ENCODE results near the gene SLC9A2. TPM values are rescaled to one million over a fixed set of nuclear protein-coding genes. Genes with fewer than 3 reads are reported as not detected.

Gene SLC9A2
- polyA plus RNA-seq, 3 donors, result not detected

GRCh38 chr2:102663381-102663780 is 44.0 kb downstream of the SLC9A2 start:
- 62% methylated on average over 3 of the region's 3 CpGs for WGBS (ENCODE audit: insufficient coverage)
- no peaks in the 10 kb centered on the region for H3K36me3 Mint-ChIP-seq
- Histone ChIP-seq H4K20me1 (ENCODE audit: insufficient read depth, low read length) (no peaks in the 10 kb centered on the region), H3K4me3 (replicated peaks in 1 of 3; ENCODE audit: low read depth in 2 of 3, low read length in 3 of 3) (no peak overlapping the region), H3K27ac (ENCODE audit: low read depth in 1 of 2, low read length in 2 of 2) (no peak overlapping the region), H2AFZ (ENCODE audit: insufficient read depth, low read depth, low read length, poor library complexity, severe bottlenecking) (no peak overlapping the region), H3K27me3 (ENCODE audit: control insufficient read depth in 2 of 2, insufficient read depth in 2 of 2, low read length in 2 of 2) (no peaks in the 10 kb centered on the region), H3K79me2 (ENCODE audit: insufficient read depth, low read length) (no peaks in the 10 kb centered on the region), H3K9me3 (replicated peaks in 1 of 2; ENCODE audit: control insufficient read depth in 1 of 2, insufficient read depth in 1 of 2, low read length in 2 of 2) (no peaks in the 10 kb centered on the region), H3K4me1 (ENCODE audit: control insufficient read depth in 1 of 2, insufficient read depth in 2 of 2, low read length in 2 of 2) (no peaks in the 10 kb centered on the region), H3K9ac (ENCODE audit: insufficient read depth, low read length, poor library complexity, severe bottlenecking) (no peak overlapping the region), H3K4me2 (replicated peaks; ENCODE audit: extremely low read depth, low read length, poor library complexity, severe bottlenecking) (no peak overlapping the region), H3K36me3 (replicated peaks in 1 of 2; ENCODE audit: control insufficient read depth in 1 of 2, insufficient read depth in 2 of 2, low read length in 2 of 2) (no peaks in the 10 kb centered on the region)
- intact Hi-C loops (cut with micrococcal nuclease), result no loop called here
- peaks cover 0 to 5% (median 0%) of the 10 kb centered on the region in 7 donors for H3K9me3 Mint-ChIP-seq
- peaks cover 5% of the 10 kb centered on the region for H3K4me1 Mint-ChIP-seq
- TF ChIP-seq CTCF (IDR thresholded peaks at IDR 0.05), result no peak
- H3K27ac Mint-ChIP-seq, result no peak overlapping the region
- peaks cover 0 to 3% (median 3%) of the 10 kb centered on the region in 3 donors for H3K27me3 Mint-ChIP-seq (ENCODE audit: low read depth in 3 of 3)
- H3K4me3 Mint-ChIP-seq, result no peak overlapping the region
- DNase-seq, result no peak

- Mint-ChIP-seq H3K4me1 (peaks cover 5% of the 10 kb centered on the region), H3K36me3 (no peaks in the 10 kb centered on the region), H3K9me3 (peaks cover 0 to 5% (median 0%) of the 10 kb centered on the region in 7 donors), H3K4me3 (no peak overlapping the region), H3K27me3 (ENCODE audit: low read depth in 3 of 3) (peaks cover 0 to 3% (median 3%) of the 10 kb centered on the region in 3 donors), H3K27ac (no peak overlapping the region)
- Histone ChIP-seq H3K79me2 (ENCODE audit: insufficient read depth, low read length) (no peaks in the 10 kb centered on the region), H3K4me2 (replicated peaks; ENCODE audit: extremely low read depth, low read length, poor library complexity, severe bottlenecking) (no peak overlapping the region), H3K4me1 (ENCODE audit: control insufficient read depth in 1 of 2, insufficient read depth in 2 of 2, low read length in 2 of 2) (no peaks in the 10 kb centered on the region), H3K9ac (ENCODE audit: insufficient read depth, low read length, poor library complexity, severe bottlenecking) (no peak overlapping the region), H3K9me3 (replicated peaks in 1 of 2; ENCODE audit: control insufficient read depth in 1 of 2, insufficient read depth in 1 of 2, low read length in 2 of 2) (no peaks in the 10 kb centered on the region), H3K36me3 (replicated peaks in 1 of 2; ENCODE audit: control insufficient read depth in 1 of 2, insufficient read depth in 2 of 2, low read length in 2 of 2) (no peaks in the 10 kb centered on the region), H3K4me3 (replicated peaks in 1 of 3; ENCODE audit: low read depth in 2 of 3, low read length in 3 of 3) (no peak overlapping the region), H3K27me3 (ENCODE audit: control insufficient read depth in 2 of 2, insufficient read depth in 2 of 2, low read length in 2 of 2) (no peaks in the 10 kb centered on the region), H4K20me1 (ENCODE audit: insufficient read depth, low read length) (no peaks in the 10 kb centered on the region), H3K27ac (ENCODE audit: low read depth in 1 of 2, low read length in 2 of 2) (no peak overlapping the region), H2AFZ (ENCODE audit: insufficient read depth, low read depth, low read length, poor library complexity, severe bottlenecking) (no peak overlapping the region)
- DNase-seq, result no peak
- no CpG with 5 or more reads among the region's 2 CpGs for WGBS (ENCODE audit: insufficient coverage)
- intact Hi-C loops (cut with micrococcal nuclease), result no loop called here
- no peak for TF ChIP-seq CTCF (IDR thresholded peaks at IDR 0.05)
Observed at GRCh38 chr2:102664471-102664909, 45.1 kb downstream of the SLC9A2 start.
